Natural killer cell (primary cell): Measurements from ENCODE around the gene CADM2. TPM values are rescaled to one million over a fixed set of nuclear protein-coding genes. Genes with fewer than 3 reads are reported as not detected.

Source experiments
- ATAC-seq, 3 donors: fragments of 150-1000 bp in 2 of 3; fragments of 200-7000 bp in 1 of 3; cut with Tn5 transposase; 1 replicate in 1 of 3; 2 replicates in 2 of 3; pipeline ENCODE4 v1.10.0; 2021; ENCODE audit warnings: mild to moderate bottlenecking in 2 of 3, moderate library complexity in 2 of 3
- DNase-seq, 2 donors: peaks; one replicate each; pipeline versions ENCODE4 v3.0.0 to v3.0.0-alpha.2; 2013 to 2021; ENCODE audit warnings: mixed read lengths in 1 of 2
- H3K27ac ChIP-seq: one replicate; pipeline ENCODE4 v1.5.1; 2013; ENCODE audit warnings: mild to moderate bottlenecking, low read length
- H3K27me3 ChIP-seq: one replicate; pipeline ENCODE4 v1.6.1; 2013; ENCODE audit warnings: low read length; ENCODE audit not compliant: control insufficient read depth, insufficient read depth
- H3K36me3 ChIP-seq: one replicate; pipeline ENCODE4 v1.6.1; 2013; ENCODE audit warnings: low read length; ENCODE audit not compliant: control insufficient read depth, insufficient read depth
- H3K4me1 ChIP-seq: one replicate; pipeline ENCODE4 v1.6.1; 2013; ENCODE audit warnings: low read length; ENCODE audit not compliant: control insufficient read depth, insufficient read depth
- H3K4me3 ChIP-seq: one replicate; pipeline ENCODE4 v1.5.1; 2013; ENCODE audit warnings: low read length
- H3K9me3 ChIP-seq: one replicate; pipeline ENCODE4 v1.6.1; 2013; ENCODE audit warnings: low read length; ENCODE audit not compliant: control insufficient read depth, insufficient read depth
- H3K27ac Mint-ChIP-seq, 2 donors: one replicate each; pipeline ENCODE4 v1.8.0; 2022; ENCODE audit warnings: mild to moderate bottlenecking in 2 of 2, mixed read lengths in 2 of 2, moderate library complexity in 1 of 2
- H3K27me3 Mint-ChIP-seq, 2 donors: one replicate each; pipeline ENCODE4 v1.8.0; 2022; ENCODE audit warnings: low read depth in 2 of 2, mixed read lengths in 2 of 2
- H3K36me3 Mint-ChIP-seq: one replicate; pipeline ENCODE4 v1.8.0; 2022; ENCODE audit warnings: mixed read lengths
- H3K4me1 Mint-ChIP-seq, 2 donors: one replicate each; pipeline ENCODE4 v1.8.0; 2022; ENCODE audit warnings: mixed read lengths in 2 of 2
- H3K4me3 Mint-ChIP-seq: one replicate; pipeline ENCODE4 v1.8.0; 2022; ENCODE audit warnings: mild to moderate bottlenecking, moderate library complexity, mixed read lengths
- H3K9me3 Mint-ChIP-seq, 2 donors: one replicate each; pipeline ENCODE4 v1.8.0; 2022; ENCODE audit warnings: mixed read lengths in 2 of 2
- WGBS: methylation state at CpG from one replicate; pipeline ENCODE4 v1.1.7; 2013; ENCODE audit warnings: missing lambda C conversion rate; ENCODE audit not compliant: insufficient coverage; 5-methylcytosine and 5-hydroxymethylcytosine counted together
- intact Hi-C: fragments of 100-400 bp; cut with micrococcal nuclease; formaldehyde crosslinking; loops from one replicate; pipeline ENCODE4 v1.14.2; 2022
- total RNA-seq, 4 donors: library from RNA; stranded (reverse); fragments of 120-200 nt in 1 of 4; gene quantifications; one replicate each; pipeline versions ENCODE4 v1.2.3 to v1.2.4, GENCODE V29; 2013 to 2022
- TF ChIP-seq, protein P1 (sequence below): fragments of 200-600 bp; IDR thresholded peaks from one replicate; pipeline ENCODE4 v1.8.0; 2022; ENCODE audit warnings: antibody characterized with exemption

The CADM2 gene
- total RNA-seq, 3 donors from 2014 or later (not counting 1 experiment from before 2014, with no cell fraction given) = 0.07 TPM; not detected in 2

DNA sequence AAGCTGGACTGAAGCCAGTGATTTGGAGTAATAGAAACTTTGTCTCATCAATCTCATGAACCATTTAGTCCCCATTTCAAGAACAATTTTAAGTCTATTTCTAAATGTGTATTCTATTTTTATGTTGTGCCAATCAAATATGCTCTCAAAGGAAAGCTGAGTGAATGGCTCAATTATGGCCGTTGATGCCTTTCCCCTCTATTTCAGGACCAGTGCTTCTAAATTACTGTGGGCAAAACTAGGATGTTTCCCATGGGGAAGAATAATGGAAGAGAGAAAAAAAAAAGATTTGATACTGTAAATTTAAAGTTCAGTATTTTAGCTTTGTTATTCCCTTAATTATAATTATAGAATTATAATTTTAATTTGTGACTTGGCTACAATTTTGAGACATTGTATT, 110.1 kb downstream of the CADM2 start:
- 78% methylated on average over 1 of the region's 1 CpG for WGBS
- Histone ChIP-seq H3K9me3 (no peaks in the 10 kb centered on the region), H3K36me3 (no peaks in the 10 kb centered on the region), H3K27me3 (no peaks in the 10 kb centered on the region), H3K4me1 (no peaks in the 10 kb centered on the region), H3K4me3 (no peak overlapping the region), H3K27ac (no peak overlapping the region)
- Mint-ChIP-seq H3K27me3 (no peaks in the 10 kb centered on the region), H3K36me3 (no peaks in the 10 kb centered on the region), H3K27ac (no peak overlapping the region), H3K4me1 (no peaks in the 10 kb centered on the region), H3K9me3 (peaks cover 10 to 15% of the 10 kb centered on the region in 2 donors), H3K4me3 (no peak overlapping the region)
- intact Hi-C loops = no loop called here
- TF ChIP-seq, protein P1, sequence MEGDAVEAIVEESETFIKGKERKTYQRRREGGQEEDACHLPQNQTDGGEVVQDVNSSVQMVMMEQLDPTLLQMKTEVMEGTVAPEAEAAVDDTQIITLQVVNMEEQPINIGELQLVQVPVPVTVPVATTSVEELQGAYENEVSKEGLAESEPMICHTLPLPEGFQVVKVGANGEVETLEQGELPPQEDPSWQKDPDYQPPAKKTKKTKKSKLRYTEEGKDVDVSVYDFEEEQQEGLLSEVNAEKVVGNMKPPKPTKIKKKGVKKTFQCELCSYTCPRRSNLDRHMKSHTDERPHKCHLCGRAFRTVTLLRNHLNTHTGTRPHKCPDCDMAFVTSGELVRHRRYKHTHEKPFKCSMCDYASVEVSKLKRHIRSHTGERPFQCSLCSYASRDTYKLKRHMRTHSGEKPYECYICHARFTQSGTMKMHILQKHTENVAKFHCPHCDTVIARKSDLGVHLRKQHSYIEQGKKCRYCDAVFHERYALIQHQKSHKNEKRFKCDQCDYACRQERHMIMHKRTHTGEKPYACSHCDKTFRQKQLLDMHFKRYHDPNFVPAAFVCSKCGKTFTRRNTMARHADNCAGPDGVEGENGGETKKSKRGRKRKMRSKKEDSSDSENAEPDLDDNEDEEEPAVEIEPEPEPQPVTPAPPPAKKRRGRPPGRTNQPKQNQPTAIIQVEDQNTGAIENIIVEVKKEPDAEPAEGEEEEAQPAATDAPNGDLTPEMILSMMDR = no peak
- no peak for DNase-seq
- no peak for ATAC-seq

DNA sequence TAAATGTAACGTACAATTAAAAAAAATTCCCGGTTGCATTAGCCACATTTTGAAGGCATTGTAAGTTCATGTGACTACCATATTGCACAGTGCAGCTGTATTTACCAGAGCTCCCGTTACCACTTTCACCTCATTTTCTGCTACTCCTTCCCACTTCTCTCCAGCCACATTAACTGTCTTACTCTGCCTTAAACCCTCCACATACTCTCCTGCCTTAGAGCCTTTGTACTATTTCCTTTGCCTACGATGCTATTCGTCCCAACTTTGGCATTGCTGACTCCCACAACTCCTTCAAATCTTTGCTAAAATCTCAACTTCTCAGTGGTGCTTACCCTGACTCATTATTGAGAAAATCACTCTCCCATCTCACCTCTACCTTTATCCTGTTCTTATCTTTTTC, 115.2 kb downstream of the CADM2 start:
- no peak for ATAC-seq
- TF ChIP-seq, protein P1 = no peak
- Histone ChIP-seq H3K4me1 (no peaks in the 10 kb centered on the region), H3K4me3 (no peak overlapping the region), H3K27ac (no peak overlapping the region), H3K9me3 (no peaks in the 10 kb centered on the region), H3K27me3 (no peaks in the 10 kb centered on the region), H3K36me3 (no peaks in the 10 kb centered on the region)
- no peaks in the 10 kb centered on the region for H3K4me1 Mint-ChIP-seq
- intact Hi-C loops = no loop called here
- no peaks in the 10 kb centered on the region for H3K36me3 Mint-ChIP-seq
- peaks cover 4 to 7% of the 10 kb centered on the region in 2 donors for H3K9me3 Mint-ChIP-seq
- DNase-seq = no peak
- no peak overlapping the region for H3K27ac Mint-ChIP-seq
- H3K4me3 Mint-ChIP-seq = no peak overlapping the region
- 94% methylated on average over 5 of the region's 5 CpGs for WGBS
- no peaks in the 10 kb centered on the region for H3K27me3 Mint-ChIP-seq

DNA sequence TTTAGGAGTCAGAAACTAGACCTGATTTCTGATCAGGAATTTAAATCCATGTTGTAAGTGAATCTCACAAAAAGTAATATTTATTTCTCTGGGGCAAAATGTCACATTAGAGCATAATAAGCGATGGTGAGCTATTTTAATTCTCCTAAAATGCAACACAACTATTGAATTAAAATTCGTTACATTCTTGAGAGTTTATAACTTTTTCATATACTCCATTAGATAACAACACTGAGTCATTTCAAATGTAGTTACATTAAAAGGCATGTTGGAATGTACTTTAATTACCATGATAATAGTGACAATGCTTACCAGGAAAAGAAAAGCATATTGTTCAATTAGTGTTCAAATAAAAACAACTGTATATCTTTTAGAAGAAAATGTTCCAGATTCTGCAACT, 116.9 kb downstream of the CADM2 start:
- Histone ChIP-seq H3K4me1 (no peaks in the 10 kb centered on the region), H3K9me3 (no peaks in the 10 kb centered on the region), H3K27ac (no peak overlapping the region), H3K36me3 (no peaks in the 10 kb centered on the region), H3K4me3 (no peak overlapping the region), H3K27me3 (no peaks in the 10 kb centered on the region)
- WGBS = no CpG with 5 or more reads among the region's 2 CpGs
- Mint-ChIP-seq H3K27ac (no peak overlapping the region), H3K27me3 (no peaks in the 10 kb centered on the region), H3K4me1 (no peaks in the 10 kb centered on the region), H3K36me3 (no peaks in the 10 kb centered on the region), H3K9me3 (peaks cover 4 to 7% of the 10 kb centered on the region in 2 donors), H3K4me3 (no peak overlapping the region)
- no peak for ATAC-seq
- intact Hi-C loops = no loop called here
- no peak for DNase-seq
- TF ChIP-seq, protein P1 = no peak

DNA sequence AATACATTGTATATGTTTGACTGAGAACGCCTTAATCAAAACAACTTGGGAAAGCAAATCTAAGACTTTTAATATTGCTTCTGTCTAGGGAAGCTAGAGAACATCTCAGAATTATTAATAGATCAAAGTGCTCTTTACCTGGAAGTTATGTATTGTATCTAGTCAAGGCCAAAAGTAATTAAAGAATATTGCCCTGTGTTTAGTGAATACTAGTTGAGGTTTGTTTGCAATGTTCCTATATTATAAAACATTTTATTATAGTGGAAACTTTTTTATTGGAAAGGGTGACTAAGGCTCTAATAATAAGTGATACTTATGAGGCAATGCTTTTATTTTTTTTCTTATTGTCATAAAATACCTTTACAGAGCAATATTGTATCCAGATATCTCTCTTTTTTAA, 118.2 kb downstream of the CADM2 start:
- WGBS = no CpG with 5 or more reads among the region's 1 CpG
- H3K27me3 ChIP-seq = no peaks in the 10 kb centered on the region
- no peaks in the 10 kb centered on the region for H3K27me3 Mint-ChIP-seq
- H3K4me3 Mint-ChIP-seq = no peak overlapping the region
- ATAC-seq (no peak), DNase-seq (no peak)
- H3K4me1 ChIP-seq = no peaks in the 10 kb centered on the region
- no peak overlapping the region for H3K27ac ChIP-seq
- no peaks in the 10 kb centered on the region for H3K4me1 Mint-ChIP-seq
- peaks cover 4 to 8% of the 10 kb centered on the region in 2 donors for H3K9me3 Mint-ChIP-seq
- no peaks in the 10 kb centered on the region for H3K36me3 ChIP-seq
- H3K27ac Mint-ChIP-seq = no peak overlapping the region
- intact Hi-C loops = no loop called here
- H3K36me3 Mint-ChIP-seq = no peaks in the 10 kb centered on the region
- TF ChIP-seq, protein P1 = no peak
- H3K4me3 ChIP-seq = no peak overlapping the region
- no peaks in the 10 kb centered on the region for H3K9me3 ChIP-seq
